ENCODE data around the gene ZNF230.

ZNF230 gene

GRCh38 chr19:44019498-44019897 lies 16.7 kb downstream of the ZNF230 start:
- intact Hi-C loops (cut with DNase I; ENCODE audit: low total_unique reads), result no loop called here
- no peak for DNase-seq
- no peak overlapping the region for H3K27ac ChIP-seq
- H3K9me3 ChIP-seq, result peaks cover 0 to 13% (median 6%) of the 10 kb centered on the region in 3 donors
- no peaks in the 10 kb centered on the region for H3K4me1 ChIP-seq
- no peak for TF ChIP-seq CTCF (IDR thresholded peaks at IDR 0.05)
- H3K27me3 ChIP-seq, result no peaks in the 10 kb centered on the region
- H3K36me3 ChIP-seq, result no peaks in the 10 kb centered on the region
- no peak overlapping the region for H3K4me3 ChIP-seq

- TF ChIP-seq CTCF (IDR thresholded peaks at IDR 0.05), result no peak
- peaks cover 0 to 5% (median 0%) of the 10 kb centered on the region in 3 donors for H3K9me3 ChIP-seq
- no peak overlapping the region for H3K4me3 ChIP-seq
- intact Hi-C loops (cut with DNase I; ENCODE audit: low total_unique reads), result no loop called here
- no peak overlapping the region for H3K27ac ChIP-seq
- H3K36me3 ChIP-seq, result no peaks in the 10 kb centered on the region
- no peak for DNase-seq
- no peaks in the 10 kb centered on the region for H3K27me3 ChIP-seq
- peaks cover 0 to 12% (median 3%) of the 10 kb centered on the region in 4 donors for H3K4me1 ChIP-seq
Observed at GRCh38 chr19:44021221-44021620, 18.5 kb downstream of the ZNF230 start.

- Histone ChIP-seq H3K4me3 (peak overlapping the region; percentile 66 to 71), H3K9me3 (peaks cover 0 to 32% (median 23%) of the 10 kb centered on the region in 3 donors)
Observed at GRCh38 chr19:44024900-44025216, 22.1 kb downstream of the ZNF230 start.

GRCh38 chr19:44025217-44025936 lies 22.6 kb downstream of the ZNF230 start, which contains the start of gene ZNF222:
Gene ZNF222 (plus strand): TSS chr19:44025379. CDS start chr19:44025437, 58 bp downstream.
- Histone ChIP-seq H3K4me3 (peak within 1 kb of the TSS; percentile 66 to 71), H3K9me3 (peaks cover 0 to 37% (median 26%) of the 10 kb centered on the region in 3 donors), H3K27ac (peak within 1 kb of the TSS; percentile 61 to 64), H3K4me1 (peaks cover 0 to 14% (median 3%) of the 10 kb centered on the region in 4 donors), H3K36me3 (peaks cover 37 to 40% (median 38%) of the 10 kb centered on the region in 3 donors), H3K27me3 (no peaks in the 10 kb centered on the region)
- peak; percentile 84 to 88 for DNase-seq
- TF ChIP-seq CTCF (IDR thresholded peaks at IDR 0.05), result no peak
- intact Hi-C loops (cut with DNase I; ENCODE audit: low total_unique reads), result no loop called here

More at GRCh38 chr19:44024900-44025216, 22.1 kb downstream of the ZNF230 start:
- intact Hi-C loops (cut with DNase I; ENCODE audit: low total_unique reads), result no loop called here
- no peaks in the 10 kb centered on the region for H3K27me3 ChIP-seq
- peaks cover 0 to 14% (median 3%) of the 10 kb centered on the region in 4 donors for H3K4me1 ChIP-seq
- peak overlapping the region; percentile 61 to 64 for H3K27ac ChIP-seq
- no peak for TF ChIP-seq CTCF (IDR thresholded peaks at IDR 0.05)
- peaks cover 31 to 35% (median 33%) of the 10 kb centered on the region in 3 donors for H3K36me3 ChIP-seq
- DNase-seq, result no peak

- intact Hi-C loops (cut with DNase I; ENCODE audit: low total_unique reads), result no loop called here
Observed at GRCh38 chr19:44026622-44027021, 23.9 kb downstream of the ZNF230 start.

More at GRCh38 chr19:44026622-44027021, 23.9 kb downstream of the ZNF230 start:
- Histone ChIP-seq H3K27me3 (no peaks in the 10 kb centered on the region), H3K36me3 (peaks cover 49 to 53% (median 50%) of the 10 kb centered on the region in 3 donors), H3K4me3 (no peak overlapping the region), H3K27ac (no peak overlapping the region), H3K4me1 (peaks cover 0 to 14% (median 3%) of the 10 kb centered on the region in 4 donors), H3K9me3 (peaks cover 0 to 49% (median 33%) of the 10 kb centered on the region in 3 donors)
- no peak for DNase-seq
- TF ChIP-seq CTCF (IDR thresholded peaks at IDR 0.05), result no peak

Data from tibial artery (tissue), 4 donors.